OCI-LY1 (cell line): Measurements from ENCODE around the gene PMEPA1.

Experiments
- H2AFZ ChIP-seq: fragments of 200-600 bp; sonication (generic), shearing (Covaris generic); 2 replicates; pipeline ENCODE4 v1.6.0; 2014; ENCODE audit warnings: antibody characterized with exemption, mild to moderate bottlenecking, low read length
- H3F3A ChIP-seq: fragments of 200-600 bp; sonication (generic), shearing (Covaris generic); 2 replicates; pipeline ENCODE4 v1.6.0; 2014; ENCODE audit warnings: mild to moderate bottlenecking, antibody characterized with exemption, low read length, moderate library complexity; ENCODE audit not compliant: insufficient read depth
- H3K27ac ChIP-seq: fragments of 200-600 bp; sonication (generic); 2 replicates; pipeline ENCODE4 v1.5.1; 2014; ENCODE audit warnings: low read length, mixed run types, mild to moderate bottlenecking, low read depth; ENCODE audit not compliant: poor library complexity, severe bottlenecking
- H3K27me3 ChIP-seq: fragments of 200-600 bp; sonication (generic); 2 replicates; pipeline ENCODE4 v1.6.0; 2014; ENCODE audit warnings: antibody characterized with exemption, mild to moderate bottlenecking, low read length, moderate library complexity; ENCODE audit not compliant: insufficient read depth
- H3K36me3 ChIP-seq: fragments of 200-600 bp; sonication (generic); 2 replicates; pipeline ENCODE4 v1.6.1; 2014; ENCODE audit warnings: mild to moderate bottlenecking, antibody characterized with exemption, low read length, moderate library complexity, mixed read lengths; ENCODE audit not compliant: insufficient read depth
- H3K4me1 ChIP-seq: fragments of 200-600 bp; sonication (generic); 2 replicates; pipeline ENCODE4 v1.5.1; 2014; ENCODE audit warnings: mild to moderate bottlenecking, low read length, moderate library complexity; ENCODE audit not compliant: insufficient read depth, severe bottlenecking
- H3K4me2 ChIP-seq: fragments of 200-600 bp; sonication (generic), shearing (Covaris generic); 2 replicates; pipeline ENCODE4 v1.6.1; 2014; ENCODE audit warnings: low read length
- H3K4me3 ChIP-seq: fragments of 200-600 bp; sonication (generic); 2 replicates; pipeline ENCODE4 v1.5.1; 2014; ENCODE audit warnings: low read length, low read depth, mild to moderate bottlenecking, mixed read lengths; ENCODE audit not compliant: poor library complexity, severe bottlenecking
- H3K79me2 ChIP-seq: fragments of 200-600 bp; shearing (Covaris generic); 2 replicates; pipeline ENCODE4 v1.6.1; 2016; ENCODE audit warnings: mixed run types, low read length, mixed read lengths; ENCODE audit not compliant: insufficient read depth
- H3K9ac ChIP-seq: fragments of 200-600 bp; sonication (generic), shearing (Covaris generic); 2 replicates; pipeline ENCODE4 v1.6.1; 2014; ENCODE audit warnings: mild to moderate bottlenecking, low read length, mixed read lengths
- H3K9me2 ChIP-seq: fragments of 200-600 bp; sonication (generic), shearing (Covaris generic); 2 replicates; pipeline ENCODE4 v1.6.1; 2014; ENCODE audit warnings: low read depth, mild to moderate bottlenecking, low read length, mixed read lengths
- H3K9me3 ChIP-seq: fragments of 200-600 bp; shearing (Covaris generic); 2 replicates; pipeline ENCODE4 v1.6.1; 2014; ENCODE audit warnings: low read length, mixed read lengths
- H4K20me1 ChIP-seq: fragments of 200-600 bp; sonication (generic), shearing (Covaris generic); 2 replicates; pipeline ENCODE4 v1.6.0; 2016; ENCODE audit warnings: mild to moderate bottlenecking, low read length; ENCODE audit not compliant: insufficient read depth
- CTCF ChIP-seq: fragments of 200-600 bp; sonication (generic), shearing (Covaris generic); IDR thresholded peaks from 2 replicates; pipeline ENCODE4 v1.5.1; 2017; ENCODE audit warnings: mild to moderate bottlenecking, antibody characterized with exemption, low read length, moderate library complexity, mixed read lengths
- EZH2 ChIP-seq: fragments of 200-600 bp; sonication (generic), shearing (Covaris generic); IDR thresholded peaks from 2 replicates; pipeline ENCODE4 v1.8.0; 2017; ENCODE audit warnings: borderline replicate concordance, mixed run types, mild to moderate bottlenecking, antibody characterized with exemption, low read length, moderate library complexity, mixed read lengths

Gene PMEPA1

GRCh38 chr20:57703013-57703412, 6.8 kb downstream of the PMEPA1 start:
- Histone ChIP-seq H3K9me2 (no peaks in the 10 kb centered on the region), H4K20me1 (no peaks in the 10 kb centered on the region), H3K27ac (no peak overlapping the region), H3K36me3 (no peaks in the 10 kb centered on the region), H3K4me3 (no peak overlapping the region), H3K4me2 (no peak overlapping the region), H3K9me3 (no peaks in the 10 kb centered on the region), H2AFZ (no peak overlapping the region), H3F3A (no peaks in the 10 kb centered on the region), H3K9ac (no peak overlapping the region), H3K27me3 (peaks cover 29% of the 10 kb centered on the region), H3K4me1 (no peaks in the 10 kb centered on the region), H3K79me2 (no peaks in the 10 kb centered on the region)
- TF ChIP-seq EZH2 (no peak), CTCF (no peak)

DNA sequence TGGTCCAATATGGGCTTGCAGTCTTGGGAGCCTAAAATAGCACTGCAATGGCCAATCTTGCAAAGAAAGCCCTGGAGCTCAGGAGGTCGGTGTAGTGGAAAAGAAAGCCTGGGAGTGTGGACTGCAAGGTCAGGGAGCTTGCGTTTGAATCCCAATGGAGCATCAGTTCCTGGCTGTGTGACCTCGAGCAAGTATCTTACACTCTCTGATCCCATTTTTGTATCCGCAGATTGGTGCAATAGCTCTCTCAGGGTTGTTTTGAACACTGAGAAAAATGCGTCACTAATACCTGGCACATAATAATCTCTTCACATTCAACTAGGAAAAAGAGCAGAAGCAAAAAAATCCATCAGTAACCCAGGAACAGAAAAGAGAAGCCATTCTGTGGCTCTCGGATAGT, 7.3 kb downstream of the PMEPA1 start:
- no peaks in the 10 kb centered on the region for H3K36me3 ChIP-seq
- no peak overlapping the region for H3K27ac ChIP-seq
- H3K9me2 ChIP-seq: no peaks in the 10 kb centered on the region
- no peak overlapping the region for H3K4me3 ChIP-seq
- no peaks in the 10 kb centered on the region for H3F3A ChIP-seq
- H4K20me1 ChIP-seq: no peaks in the 10 kb centered on the region
- no peak overlapping the region for H3K9ac ChIP-seq
- no peak overlapping the region for H3K4me2 ChIP-seq
- H2AFZ ChIP-seq: no peak overlapping the region
- H3K9me3 ChIP-seq: no peaks in the 10 kb centered on the region
- no peaks in the 10 kb centered on the region for H3K4me1 ChIP-seq
- H3K27me3 ChIP-seq: peaks cover 31% of the 10 kb centered on the region
- no peaks in the 10 kb centered on the region for H3K79me2 ChIP-seq
- TF ChIP-seq CTCF (no peak), EZH2 (no peak)

GRCh38 chr20:57702091-57702490, 7.7 kb downstream of the PMEPA1 start:
- Histone ChIP-seq H3K4me2 (no peak overlapping the region), H3K27me3 (peaks cover 31% of the 10 kb centered on the region)

More at GRCh38 chr20:57702091-57702490, 7.7 kb downstream of the PMEPA1 start:
- no peaks in the 10 kb centered on the region for H3K9me2 ChIP-seq
- TF ChIP-seq CTCF: no peak
- TF ChIP-seq EZH2: no peak
- no peak overlapping the region for H3K4me3 ChIP-seq
- H2AFZ ChIP-seq: no peak overlapping the region
- no peaks in the 10 kb centered on the region for H3F3A ChIP-seq
- H3K9ac ChIP-seq: no peak overlapping the region
- H3K36me3 ChIP-seq: no peaks in the 10 kb centered on the region
- no peaks in the 10 kb centered on the region for H4K20me1 ChIP-seq
- H3K4me1 ChIP-seq: no peaks in the 10 kb centered on the region
- no peaks in the 10 kb centered on the region for H3K9me3 ChIP-seq
- no peak overlapping the region for H3K27ac ChIP-seq
- no peaks in the 10 kb centered on the region for H3K79me2 ChIP-seq
